Loucy (cell line): ENCODE results near the gene CACNA2D1.

Experiments
- CTCF ChIP-seq: fragments of 200-600 bp; sonication (generic); conservative IDR thresholded peaks from 2 replicates; pipeline ENCODE4 v1.5.1; 2014; ENCODE audit warnings: mild to moderate bottlenecking, antibody characterized with exemption, low read length
- EZH2phosphoT487 ChIP-seq: fragments of 200-600 bp; IDR thresholded peaks from 2 replicates; pipeline ENCODE4 v1.6.1; 2018; ENCODE audit warnings: antibody characterized with exemption, mild to moderate bottlenecking, moderate library complexity, borderline replicate concordance

DNA sequence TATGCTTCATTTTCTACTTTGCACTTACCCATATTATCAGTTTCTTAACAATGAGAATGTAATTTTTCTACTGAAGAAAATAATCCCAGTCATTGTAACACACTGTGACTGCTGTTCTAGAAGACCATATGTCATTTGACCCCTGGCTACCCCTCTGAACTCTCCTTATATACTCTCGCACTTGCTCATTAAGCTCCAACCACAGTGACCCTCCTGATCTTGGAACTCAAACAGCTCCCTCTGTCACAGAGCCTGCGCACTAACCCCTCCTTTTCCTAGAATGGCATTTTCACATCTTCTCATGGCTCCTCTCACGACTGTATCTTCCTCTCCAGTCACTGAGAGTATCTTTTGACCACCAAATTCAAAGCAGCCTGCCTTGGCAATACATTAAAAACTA lies 169.7 kb downstream of the CACNA2D1 start:
- TF ChIP-seq CTCF (no peak), EZH2phosphoT487 (no peak)
